Measurements from ENCODE around the gene GPX4.

The GPX4 gene

GRCh38 chr19:1107661-1108261 lies 4.0 kb downstream of the GPX4 start:
- Histone ChIP-seq H2AFZ (ENCODE audit: low read depth, low read length) (no peak overlapping the region), H3K4me1 (ENCODE audit: insufficient read depth, low read length) (peaks cover 30% of the 10 kb centered on the region), H3K9me3 (ENCODE audit: insufficient read depth, low read length, severe bottlenecking) (no peaks in the 10 kb centered on the region), H3K79me2 (ENCODE audit: insufficient read depth, low read length) (peaks cover 29% of the 10 kb centered on the region), H3K36me3 (ENCODE audit: insufficient read depth, low read length) (peaks cover 59% of the 10 kb centered on the region), H4K20me1 (ENCODE audit: insufficient read depth, low read length) (peaks cover 27% of the 10 kb centered on the region), H3K9ac (ENCODE audit: low read depth, low read length) (no peak overlapping the region), H3K4me2 (ENCODE audit: insufficient read depth, low read length) (no peak overlapping the region), H3K27me3 (ENCODE audit: insufficient read depth, low read length, poor library complexity) (no peaks in the 10 kb centered on the region), H3K27ac (ENCODE audit: low read length) (no peak overlapping the region), H3K4me3 (ENCODE audit: low read depth in 1 of 2, low read length in 2 of 2) (no peak overlapping the region)
- TF ChIP-seq CTCF (IDR thresholded peaks at IDR 0.05; ENCODE audit: borderline replicate concordance, extremely low read depth, low read length, poor library complexity, severe bottlenecking) (no peak), EZH2 (IDR thresholded peaks at IDR 0.05; ENCODE audit: borderline replicate concordance, low read depth, low read length, severe bottlenecking) (no peak)
- ATAC-seq (ENCODE audit: insufficient read depth, low read depth) (no peak), DNase-seq (no peak)

- no peak overlapping the region for H3K4me3 ChIP-seq (ENCODE audit: low read depth in 1 of 2, low read length in 2 of 2)
- H4K20me1 ChIP-seq (ENCODE audit: insufficient read depth, low read length), result peaks cover 27% of the 10 kb centered on the region
- no peak overlapping the region for H3K4me2 ChIP-seq (ENCODE audit: insufficient read depth, low read length)
- H3K79me2 ChIP-seq (ENCODE audit: insufficient read depth, low read length), result peaks cover 29% of the 10 kb centered on the region
- H3K9me3 ChIP-seq (ENCODE audit: insufficient read depth, low read length, severe bottlenecking), result no peaks in the 10 kb centered on the region
- no peak for TF ChIP-seq CTCF (IDR thresholded peaks at IDR 0.05; ENCODE audit: borderline replicate concordance, extremely low read depth, low read length, poor library complexity, severe bottlenecking)
- no peak for TF ChIP-seq EZH2 (IDR thresholded peaks at IDR 0.05; ENCODE audit: borderline replicate concordance, low read depth, low read length, severe bottlenecking)
- ATAC-seq (ENCODE audit: insufficient read depth, low read depth), result no peak
- no peak overlapping the region for H3K9ac ChIP-seq (ENCODE audit: low read depth, low read length)
- H3K27me3 ChIP-seq (ENCODE audit: insufficient read depth, low read length, poor library complexity), result no peaks in the 10 kb centered on the region
- no peak overlapping the region for H2AFZ ChIP-seq (ENCODE audit: low read depth, low read length)
- no peak overlapping the region for H3K27ac ChIP-seq (ENCODE audit: low read length)
- peaks cover 64% of the 10 kb centered on the region for H3K36me3 ChIP-seq (ENCODE audit: insufficient read depth, low read length)
- H3K4me1 ChIP-seq (ENCODE audit: insufficient read depth, low read length), result peaks cover 23% of the 10 kb centered on the region
- no peak for DNase-seq
Measured at GRCh38 chr19:1108291-1109031, 4.7 kb downstream of the GPX4 start.

GRCh38 chr19:1109032-1109551 lies 5.3 kb downstream of the GPX4 start:
- Histone ChIP-seq H2AFZ (ENCODE audit: low read depth, low read length) (no peak overlapping the region), H3K27me3 (ENCODE audit: insufficient read depth, low read length, poor library complexity) (no peaks in the 10 kb centered on the region), H3K36me3 (ENCODE audit: insufficient read depth, low read length) (peaks cover 71% of the 10 kb centered on the region), H3K4me1 (ENCODE audit: insufficient read depth, low read length) (peaks cover 22% of the 10 kb centered on the region), H3K9me3 (ENCODE audit: insufficient read depth, low read length, severe bottlenecking) (no peaks in the 10 kb centered on the region), H3K4me2 (ENCODE audit: insufficient read depth, low read length) (no peak overlapping the region), H3K79me2 (ENCODE audit: insufficient read depth, low read length) (peaks cover 26% of the 10 kb centered on the region), H3K9ac (ENCODE audit: low read depth, low read length) (no peak overlapping the region), H4K20me1 (ENCODE audit: insufficient read depth, low read length) (peaks cover 28% of the 10 kb centered on the region), H3K4me3 (ENCODE audit: low read depth in 1 of 2, low read length in 2 of 2) (no peak overlapping the region), H3K27ac (ENCODE audit: low read length) (no peak overlapping the region)
- TF ChIP-seq CTCF (IDR thresholded peaks at IDR 0.05; ENCODE audit: borderline replicate concordance, extremely low read depth, low read length, poor library complexity, severe bottlenecking) (no peak), EZH2 (IDR thresholded peaks at IDR 0.05; ENCODE audit: borderline replicate concordance, low read depth, low read length, severe bottlenecking) (no peak)
- no peak for DNase-seq
- no peak for ATAC-seq (ENCODE audit: insufficient read depth, low read depth)
